ENCODE measurements around the gene CNTFR.

Gene CNTFR

GRCh38 chr9:34620061-34620994 is 30.8 kb upstream of the CNTFR start, which contains the start of gene DCTN3:
Gene DCTN3, minus strand, starts transcription at chr9:34620495. Its CDS starts 31 bp downstream, at chr9:34620464.
- peak; percentile 88 for DNase-seq

GRCh38 chr9:34615132-34615531 is 25.6 kb upstream of the CNTFR start:
- no peak for DNase-seq

- DNase-seq: peak; percentile 60
These were observed 23.4 kb upstream of the CNTFR start for GRCh38 chr9:34612788-34613390.

- DNase-seq: peak; percentile 74
These were observed 22.6 kb upstream of the CNTFR start, which contains the start of gene RPP25L for GRCh38 chr9:34611811-34612787. Gene RPP25L, minus strand, starts transcription at chr9:34612097. Its CDS starts 801 bp downstream, at chr9:34611296.

- no peak for DNase-seq
These were observed 21.8 kb upstream of the CNTFR start for GRCh38 chr9:34611251-34611810.

- DNase-seq: no peak
These were observed 21.1 kb upstream of the CNTFR start for GRCh38 chr9:34610434-34611206.

GRCh38 chr9:34607331-34607730 is 17.8 kb upstream of the CNTFR start:
- DNase-seq: no peak

- DNase-seq: no peak
These were observed 17.4 kb upstream of the CNTFR start for GRCh38 chr9:34606905-34607304.

- DNase-seq: no peak
These were observed 16.7 kb upstream of the CNTFR start for GRCh38 chr9:34606190-34606589.

- peak; percentile 82 for DNase-seq
These were observed 14.2 kb upstream of the CNTFR start for GRCh38 chr9:34603610-34604231.

- DNase-seq: no peak
These were observed 12.5 kb upstream of the CNTFR start for GRCh38 chr9:34601937-34602573.

- no peak for DNase-seq
These were observed 11.4 kb upstream of the CNTFR start for GRCh38 chr9:34600908-34601307.

GRCh38 chr9:34599546-34599945 is 10.0 kb upstream of the CNTFR start:
- DNase-seq: no peak

GRCh38 chr9:34594177-34594576 is 4.7 kb upstream of the CNTFR start:
- no peak for DNase-seq

GRCh38 chr9:34592895-34593601 is 3.5 kb upstream of the CNTFR start:
- no peak for DNase-seq

- DNase-seq: no peak
These were observed 2.7 kb upstream of the CNTFR start for GRCh38 chr9:34591917-34592866.

GRCh38 chr9:34591248-34591916 is 1.9 kb upstream of the CNTFR start:
- peak; percentile 78 for DNase-seq
